CMK (cell line): ENCODE results near the gene CSNK2B.
"Not testable (repeated sequence)": the region's sequence is repeated elsewhere in the genome, so short reads cannot be mapped to it uniquely, and the experiment has no call there.

Experiments used
- DNase-seq: peaks from one replicate; pipeline ENCODE4 v3.0.0-alpha.2; 2010; ENCODE audit warnings: low read depth

CSNK2B gene

DNA sequence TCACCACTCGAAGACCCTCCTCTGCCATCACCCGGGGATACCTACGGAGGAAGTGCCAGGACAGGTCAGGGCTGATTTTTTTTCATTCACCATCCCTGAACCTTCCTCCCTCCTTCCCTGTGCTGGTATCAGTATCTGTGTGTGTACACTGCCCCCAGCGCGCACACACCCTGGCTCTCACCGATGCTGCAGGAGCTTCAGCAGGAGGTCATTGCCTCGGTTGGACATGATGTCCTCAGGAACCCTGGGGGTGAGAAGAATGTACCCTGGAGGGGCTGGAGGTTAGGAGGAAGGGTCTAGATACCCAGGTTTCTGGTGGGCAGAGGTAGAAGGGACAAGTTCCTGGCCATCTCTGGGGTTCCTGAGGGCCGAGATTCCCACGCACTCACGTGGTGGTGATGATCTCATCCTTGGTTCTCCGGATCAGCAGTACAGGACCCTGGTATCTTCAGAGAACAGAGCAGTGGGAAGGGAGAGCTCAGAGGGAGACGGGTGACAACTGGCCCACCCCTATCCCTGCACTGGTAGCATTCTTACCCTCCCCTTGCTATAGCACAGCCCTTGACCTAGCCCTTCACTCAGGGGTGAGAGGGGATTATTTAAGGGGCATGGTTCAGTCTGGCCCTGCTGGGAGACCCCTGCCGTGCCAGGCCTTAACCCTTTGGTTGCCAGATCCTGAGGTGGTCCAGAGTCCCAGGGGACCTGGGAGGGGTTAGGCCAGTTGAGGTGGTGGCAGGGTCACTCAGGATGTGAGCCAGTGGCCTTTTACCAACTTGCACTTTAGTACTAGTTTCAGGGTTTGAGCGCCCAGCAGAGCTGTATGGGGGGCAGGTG is 22.2 kb downstream of the CSNK2B start:
- DNase-seq: no peak

DNA sequence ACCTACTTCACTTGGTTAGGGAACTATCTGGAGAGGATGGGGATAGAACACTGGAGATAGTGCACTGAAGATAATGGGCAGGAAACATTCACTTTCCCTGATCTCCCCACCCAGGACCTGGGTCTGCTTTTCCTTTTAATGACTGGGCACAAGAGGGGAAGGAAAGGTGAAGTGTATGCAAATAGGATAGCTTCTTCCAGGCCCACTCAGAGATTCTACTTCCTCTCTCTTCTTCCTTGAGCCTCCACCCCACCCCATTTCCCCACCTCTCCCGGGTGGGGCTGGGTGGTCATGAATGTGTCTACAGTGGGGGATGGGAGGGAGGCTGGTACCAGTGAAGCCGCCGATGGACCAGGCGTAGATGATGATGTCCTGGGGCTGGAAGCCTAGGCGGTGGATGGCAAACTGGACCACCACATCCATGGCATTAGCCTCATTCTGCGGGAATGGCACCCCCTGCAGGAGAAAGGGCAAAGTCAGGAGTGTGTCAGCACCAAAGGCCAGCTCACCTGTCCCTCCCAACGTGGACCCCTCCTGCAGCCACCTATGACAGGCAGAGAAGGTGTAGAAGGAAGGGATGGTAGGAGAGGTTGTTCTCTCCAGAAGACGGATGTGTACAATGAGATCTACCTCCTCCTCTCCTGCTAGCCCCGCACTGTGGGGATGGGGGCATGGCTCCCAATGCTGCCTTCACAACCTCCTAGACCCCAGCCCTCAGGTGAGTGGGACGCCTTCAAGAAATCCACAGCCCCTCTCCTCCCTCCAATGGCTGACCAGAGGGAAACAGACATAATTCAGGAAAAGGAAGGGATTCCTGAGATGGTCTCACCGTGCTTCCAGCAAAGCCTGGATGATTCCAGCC is 23.6 kb downstream of the CSNK2B start:
- DNase-seq: no peak

DNA sequence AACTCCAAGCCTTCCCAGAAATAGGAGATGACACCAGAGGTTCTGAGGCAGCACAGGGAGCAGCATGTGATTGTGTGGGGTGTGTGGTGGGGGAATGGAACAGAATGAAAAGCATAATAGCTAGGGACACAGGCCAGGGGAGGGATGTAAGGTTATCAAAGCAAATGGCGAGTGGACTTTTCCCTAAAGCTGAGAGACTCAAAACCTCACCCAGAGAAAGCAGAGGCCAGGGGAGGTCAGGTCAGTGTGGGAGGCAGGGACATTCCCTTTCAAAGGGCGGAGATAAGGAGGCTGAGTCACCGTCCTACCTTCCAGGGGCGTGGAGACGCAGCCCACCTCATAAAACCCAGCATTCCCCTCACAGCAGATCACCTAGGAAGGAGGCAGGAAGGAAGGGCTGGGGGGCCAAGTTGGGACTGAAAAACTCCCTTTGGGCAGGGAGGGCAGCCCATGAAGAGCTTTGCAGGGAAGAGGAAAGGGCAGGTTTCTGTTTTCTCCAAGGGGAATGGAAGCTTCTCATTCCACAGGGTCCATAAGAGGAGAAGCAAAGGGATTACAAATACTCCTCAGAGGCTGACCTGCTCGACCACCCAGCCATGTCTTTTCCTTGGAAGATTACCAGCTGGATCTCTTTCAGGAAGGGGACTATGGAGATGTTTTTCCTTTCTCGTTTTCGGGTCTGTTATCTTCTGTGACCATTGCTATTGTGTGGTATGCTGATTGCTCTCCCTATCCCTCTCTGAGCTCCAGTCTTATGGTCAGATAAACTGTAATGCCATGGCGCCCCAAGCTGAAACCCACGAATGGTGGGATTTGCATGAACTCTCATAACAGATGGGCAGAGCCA is 24.6 kb downstream of the CSNK2B start:
- DNase-seq: no peak

DNA sequence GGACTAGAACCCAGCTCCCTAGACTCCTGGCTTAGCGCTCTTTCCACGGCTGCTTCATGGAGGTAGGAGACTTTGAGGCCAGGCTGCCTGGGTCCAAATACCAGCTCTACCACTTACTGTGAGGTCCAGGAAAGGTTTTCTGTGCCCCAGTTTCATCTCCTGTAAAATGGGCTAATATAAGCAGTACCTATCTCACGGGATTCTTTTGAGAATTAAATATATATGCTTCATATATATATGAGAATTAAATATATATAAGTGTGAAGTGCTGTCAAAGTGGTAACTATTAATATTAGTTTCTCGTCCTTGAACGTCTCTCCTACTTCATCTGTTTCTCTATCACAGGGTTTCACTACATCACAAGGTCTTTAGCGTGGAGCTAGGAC is 25.2 kb downstream of the CSNK2B start:
- no peak for DNase-seq

DNA sequence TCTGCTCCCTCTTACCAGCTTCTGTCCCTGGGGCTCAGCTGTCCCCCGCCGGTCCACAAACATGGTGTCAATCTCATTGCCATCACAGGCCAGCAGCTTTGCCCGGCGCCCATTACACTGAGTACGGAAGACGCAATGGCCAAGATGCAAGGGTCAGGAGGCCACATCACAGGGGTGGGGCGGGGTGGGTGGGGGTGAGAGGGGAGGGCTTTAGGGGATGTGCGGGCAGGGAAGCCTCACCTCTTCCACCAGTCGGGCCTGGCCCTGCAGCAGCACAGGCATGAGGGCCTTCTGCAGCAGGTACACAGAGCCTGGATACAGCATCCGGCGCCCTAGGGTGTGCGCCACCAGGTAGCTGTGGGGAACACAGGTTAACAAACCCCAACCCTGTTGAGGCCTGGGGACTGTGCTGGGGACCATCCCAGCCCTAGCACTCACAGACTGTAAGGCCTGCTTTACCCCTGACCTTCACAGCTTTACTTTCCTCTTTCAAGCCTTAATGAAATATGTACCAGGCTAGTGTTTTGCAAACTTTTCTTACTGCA is 25.8 kb downstream of the CSNK2B start:
- no peak for DNase-seq

DNA sequence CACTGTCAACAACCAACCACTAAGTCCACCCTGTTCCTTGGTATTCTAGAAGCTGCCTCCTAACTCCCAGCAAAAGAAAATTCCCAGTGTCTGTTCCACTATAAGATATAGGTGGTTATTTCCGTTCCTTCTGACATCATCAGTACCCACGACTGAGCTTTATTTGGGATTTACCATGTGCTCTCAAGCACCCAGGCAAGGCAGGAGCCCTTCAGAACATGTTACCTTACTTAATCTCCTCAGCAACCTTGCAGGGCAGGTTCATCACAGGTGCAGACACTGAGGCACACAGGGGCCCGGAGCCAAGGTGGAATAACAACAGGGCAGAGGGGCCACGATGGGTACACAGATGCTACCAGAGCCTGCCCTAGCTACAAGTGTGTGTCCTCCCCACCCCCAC is 26.5 kb downstream of the CSNK2B start:
- no peak for DNase-seq

DNA sequence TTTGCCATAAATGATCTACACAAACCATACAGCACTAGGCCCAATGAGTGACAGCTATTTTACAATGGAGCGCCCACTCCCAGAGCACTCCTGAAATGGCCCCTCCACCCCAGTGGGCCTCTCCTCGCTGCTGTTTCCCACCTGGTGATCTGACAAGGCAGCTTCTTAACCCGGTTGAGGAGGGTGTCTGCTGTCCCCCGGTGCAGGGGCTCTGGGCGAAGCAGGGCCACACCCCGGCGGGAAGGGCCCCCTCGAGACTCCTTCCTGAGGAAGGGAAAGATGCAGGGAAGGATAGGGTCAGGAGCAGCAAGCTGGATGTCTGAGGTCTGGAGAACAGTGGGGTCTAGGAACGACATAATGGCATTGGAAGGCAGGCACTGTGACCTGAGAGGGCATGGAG is 27.0 kb downstream of the CSNK2B start:
- no peak for DNase-seq

DNA sequence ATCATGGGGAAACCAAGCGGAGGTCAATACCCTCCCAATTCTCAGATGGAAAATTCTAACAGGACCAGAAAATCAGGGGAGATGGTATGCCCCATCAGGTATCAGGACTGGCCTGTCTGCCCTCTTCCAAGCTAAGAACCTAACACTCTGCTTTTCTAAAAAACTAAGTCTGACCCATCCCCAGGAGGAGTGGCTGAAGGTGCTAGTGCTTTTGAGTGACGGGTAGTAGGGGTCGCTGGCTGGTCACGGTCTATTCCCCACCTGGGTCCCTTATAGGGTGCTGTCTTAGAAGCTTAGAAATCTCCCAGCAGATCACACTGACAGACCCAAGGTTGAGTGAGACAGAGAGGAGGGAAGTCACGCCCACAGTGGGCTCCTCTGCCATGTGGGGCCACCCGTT is 27.7 kb downstream of the CSNK2B start:
- DNase-seq: no peak

DNA sequence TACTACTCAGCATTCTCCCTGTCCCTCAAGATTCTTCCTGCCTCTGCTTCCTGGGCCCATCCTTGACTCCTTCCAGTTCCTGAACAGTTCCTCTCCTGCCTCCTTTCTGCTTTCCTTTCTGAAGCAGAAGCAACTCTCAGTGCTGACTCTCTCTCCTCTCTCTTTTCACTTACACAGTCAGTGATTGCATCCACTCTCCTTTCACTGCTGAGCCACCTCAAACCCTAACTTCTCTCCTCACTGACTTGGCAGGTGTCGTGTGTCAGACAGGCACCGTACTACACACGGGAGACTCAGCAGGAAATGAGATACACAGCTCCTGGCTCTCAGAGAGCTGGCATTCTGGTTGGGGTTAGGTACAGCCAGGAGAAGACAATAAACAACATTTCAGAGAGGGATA is 31.7 kb downstream of the CSNK2B start:
- no peak for DNase-seq

DNA sequence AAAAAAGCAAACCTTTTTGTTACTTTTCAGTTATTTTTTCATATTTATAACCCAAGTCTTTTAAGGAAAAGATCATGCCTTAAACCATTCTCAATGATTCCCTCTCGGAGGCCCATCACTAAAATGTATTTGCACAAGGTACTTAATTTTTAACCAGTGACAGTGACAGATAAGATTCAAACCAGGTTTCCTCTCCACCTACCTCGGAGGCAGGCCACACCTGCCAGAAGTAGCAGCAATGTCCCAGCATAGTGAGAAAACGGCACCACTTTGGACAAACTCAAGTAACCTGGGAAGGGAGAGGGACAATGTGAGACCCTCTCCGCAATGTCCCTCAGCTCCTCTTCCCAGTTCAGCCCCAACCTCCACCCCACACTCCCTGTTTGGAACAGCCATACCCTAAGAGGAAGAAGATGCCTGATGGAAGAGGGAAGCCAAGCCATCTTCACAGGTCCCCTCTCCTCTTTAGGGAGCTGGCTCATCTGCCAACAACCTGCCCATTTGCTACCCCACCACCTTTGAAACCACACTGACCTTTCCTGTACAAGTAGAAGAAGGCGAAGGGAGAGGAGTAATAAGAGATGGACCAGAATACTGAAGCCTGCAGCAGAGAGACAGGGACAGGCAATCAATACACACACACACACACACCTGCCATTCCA is 35.0 kb downstream of the CSNK2B start:
- DNase-seq: no peak

DNA sequence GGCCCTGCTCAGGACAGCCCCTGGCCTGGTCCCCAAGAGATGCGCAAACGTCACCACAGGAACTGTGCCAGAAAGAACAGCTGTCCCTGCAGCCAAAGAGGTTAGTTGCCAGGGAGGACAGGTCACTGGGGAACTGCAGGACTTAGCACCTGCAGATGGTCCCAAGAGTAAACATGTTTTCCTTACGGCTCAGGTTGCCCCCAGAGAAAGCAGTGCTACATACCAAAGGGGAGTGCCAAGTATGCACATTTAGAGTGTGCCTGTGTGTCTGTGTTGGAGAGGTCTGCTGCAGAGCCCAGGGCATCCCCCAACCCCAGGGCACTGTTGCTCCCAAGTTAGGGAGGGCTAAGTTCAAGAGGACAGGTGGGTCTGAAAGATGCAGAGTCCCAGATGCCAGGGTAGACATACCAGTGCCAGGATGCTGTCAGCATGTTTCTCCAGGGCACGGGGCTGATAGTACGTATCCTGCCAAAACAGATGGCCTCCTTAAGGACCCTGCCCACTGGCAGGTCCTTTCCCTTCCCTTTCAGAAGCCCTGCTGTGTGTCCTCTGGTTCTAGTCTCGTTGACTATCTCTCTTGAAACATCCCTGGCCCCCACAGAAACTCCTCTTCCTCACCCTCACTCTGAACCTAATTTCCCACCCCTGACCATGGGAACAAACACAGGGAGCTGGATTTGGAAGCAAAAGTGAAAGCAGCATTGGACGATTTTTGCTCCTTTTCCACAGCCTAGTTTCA is 36.0 kb downstream of the CSNK2B start:
- DNase-seq: peak; percentile 77

DNA sequence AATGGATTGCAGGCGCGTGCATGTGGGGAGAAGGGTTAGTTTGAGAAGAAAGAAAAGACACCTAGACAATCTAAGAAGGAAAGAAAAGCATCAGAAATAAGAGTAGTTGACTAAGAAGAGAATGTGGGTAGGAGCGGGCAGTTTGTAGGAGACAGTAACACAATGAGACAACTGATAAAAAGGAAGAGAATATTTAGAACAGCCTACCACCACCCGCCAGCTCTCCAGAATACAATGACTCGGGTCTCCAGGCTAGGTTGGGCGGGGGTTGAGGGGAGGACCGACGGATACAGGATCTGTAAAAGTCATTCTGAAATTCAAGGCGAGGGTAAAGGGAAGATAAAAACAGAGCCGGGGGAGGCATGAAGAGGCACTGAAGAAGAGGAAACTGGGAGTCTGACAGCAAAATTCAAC is 36.5 kb downstream of the CSNK2B start:
- no peak for DNase-seq

DNA sequence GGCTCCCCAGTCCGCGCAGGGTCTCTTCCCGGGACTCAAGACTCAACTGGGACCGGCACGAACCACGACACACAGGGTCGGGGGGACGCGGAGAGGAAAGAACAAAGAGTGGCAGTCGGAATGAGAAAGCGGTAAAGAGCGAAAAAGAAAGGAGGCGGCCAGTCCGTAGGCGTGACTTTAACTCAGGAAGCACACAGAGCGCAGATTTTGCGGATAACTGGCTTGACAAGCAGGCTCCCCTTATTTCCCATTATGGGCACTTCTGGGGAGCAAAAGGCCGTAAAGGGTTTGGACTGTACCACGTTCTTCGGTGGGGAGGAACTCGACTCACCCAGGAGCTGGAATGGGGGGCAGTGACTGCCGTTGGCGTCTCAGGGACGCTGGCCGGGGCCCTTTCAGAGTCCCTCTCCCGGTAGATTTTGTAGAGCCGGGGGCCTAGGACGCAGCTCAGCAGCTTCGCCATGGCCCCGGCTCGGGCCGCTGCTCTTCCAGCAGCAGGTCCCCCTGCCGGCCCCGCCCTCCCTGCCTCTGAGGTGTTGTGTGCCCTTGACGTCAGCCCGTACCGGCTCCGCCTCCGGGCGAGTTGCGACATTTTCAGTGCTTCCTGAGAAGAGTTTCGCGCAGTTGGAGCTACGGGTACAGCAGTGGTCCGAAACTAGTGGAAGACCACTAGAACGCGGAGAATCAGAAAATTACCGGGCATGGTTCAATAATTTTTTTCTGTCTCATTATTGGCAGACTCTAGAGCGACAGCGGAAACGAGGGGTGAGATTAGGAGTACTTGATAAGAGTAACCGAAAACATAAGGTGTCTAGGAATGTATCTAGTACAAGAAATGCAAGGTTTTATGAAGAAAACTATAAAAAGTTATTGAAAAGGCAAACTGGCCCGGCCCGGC is 37.2 kb downstream of the CSNK2B start, which contains the start of gene ABHD16A:
TSS of gene ABHD16A (minus strand) at position 506 of the 898 bp plus-strand sequence. CDS start at position 463, 43 bp downstream.
- peak; percentile 98 for DNase-seq

DNA sequence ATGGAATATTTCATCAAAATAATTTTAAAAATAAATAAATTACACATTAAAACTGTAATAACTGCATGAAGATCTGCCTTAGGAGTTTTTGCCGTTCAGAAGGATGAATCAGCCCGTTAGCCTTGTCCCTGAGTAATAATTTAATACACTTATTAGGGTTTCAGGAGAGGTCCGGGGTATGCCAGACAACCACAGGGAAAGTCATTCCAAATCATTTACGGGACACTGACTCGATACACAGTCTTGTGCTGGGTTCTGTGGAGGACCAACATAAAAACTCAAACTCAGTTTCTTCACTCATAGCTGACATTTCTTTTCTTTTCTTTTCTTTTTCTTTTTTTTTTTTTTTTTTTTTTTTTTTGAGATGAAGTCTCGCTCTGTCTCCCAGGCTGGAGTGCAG is 40.1 kb downstream of the CSNK2B start:
- DNase-seq: no peak

DNA sequence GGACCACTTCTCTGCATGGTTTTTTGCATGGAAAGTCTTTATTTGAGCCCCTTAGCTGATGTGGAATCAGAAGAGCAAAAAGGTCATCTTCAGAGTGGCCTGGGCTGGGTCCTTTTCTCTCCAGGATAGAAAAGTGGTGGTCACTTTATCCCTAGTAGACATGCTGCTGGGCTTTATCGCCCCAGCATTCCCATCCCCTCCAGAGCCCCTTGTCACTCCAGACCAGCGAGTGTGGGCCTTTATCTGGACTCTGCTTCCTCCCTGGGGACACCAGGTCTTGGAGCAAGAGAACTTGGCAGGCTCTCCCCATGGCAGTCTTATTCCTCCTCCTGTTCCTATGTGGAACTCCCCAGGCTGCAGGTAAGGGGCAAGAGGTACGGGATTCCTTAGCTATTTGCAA is 40.7 kb downstream of the CSNK2B start, which contains the start of gene LY6G6F:
TSS of gene LY6G6F (plus strand) at position 268 of the 400 bp plus-strand sequence. CDS start at position 309, 41 bp downstream.
- no peak for DNase-seq

DNA sequence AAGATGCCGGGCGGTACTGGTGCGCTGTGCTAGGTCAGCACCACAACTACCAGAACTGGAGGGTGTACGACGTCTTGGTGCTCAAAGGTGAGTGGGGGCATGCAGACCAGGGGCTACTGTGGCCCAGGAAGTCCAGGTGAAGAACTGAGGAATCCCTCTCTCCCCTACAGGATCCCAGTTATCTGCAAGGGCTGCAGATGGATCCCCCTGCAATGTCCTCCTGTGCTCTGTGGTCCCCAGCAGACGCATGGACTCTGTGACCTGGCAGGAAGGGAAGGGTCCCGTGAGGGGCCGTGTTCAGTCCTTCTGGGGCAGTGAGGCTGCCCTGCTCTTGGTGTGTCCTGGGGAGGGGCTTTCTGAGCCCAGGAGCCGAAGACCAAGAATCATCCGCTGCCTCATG is 41.8 kb downstream of the CSNK2B start:
- no peak for DNase-seq

DNA sequence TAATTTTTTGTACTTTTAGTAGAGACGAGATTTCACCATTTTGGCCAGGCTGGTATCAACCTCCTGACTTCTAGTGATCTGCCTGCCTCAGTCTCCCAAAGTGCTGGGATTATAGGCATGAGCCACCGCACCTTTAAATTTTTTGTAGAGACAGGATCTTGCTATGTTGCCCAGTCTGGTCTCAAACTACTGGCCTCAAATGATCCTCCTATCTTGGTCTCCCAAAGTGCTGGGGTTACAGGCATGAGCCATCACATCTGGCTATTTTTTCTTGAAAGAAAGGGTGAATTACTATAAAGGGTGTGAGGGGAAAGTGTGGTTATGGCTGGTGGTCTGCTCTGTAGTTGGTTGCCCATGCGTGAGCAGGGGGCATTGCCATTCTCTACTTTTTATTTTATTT is 42.3 kb downstream of the CSNK2B start:
- DNase-seq: no peak

DNA sequence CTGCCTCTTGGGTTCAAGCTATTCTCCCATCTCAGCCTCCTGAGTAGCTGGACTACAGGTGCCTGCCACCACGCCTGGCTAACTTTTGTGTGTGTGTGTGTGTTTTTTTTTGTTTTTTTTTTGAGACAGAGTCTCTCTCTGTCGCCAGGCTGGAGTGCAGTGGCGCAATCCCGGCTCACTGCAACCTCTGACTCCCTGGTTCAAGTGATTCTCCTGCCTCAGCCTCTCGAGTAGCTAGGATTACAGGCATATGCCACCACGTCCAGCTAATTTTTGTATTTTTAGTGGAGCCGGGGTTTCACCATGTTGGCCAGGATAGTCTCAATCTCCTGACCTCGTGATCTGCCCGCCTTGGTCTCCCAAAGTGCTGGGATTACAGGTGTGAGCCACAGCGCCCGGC is 43.3 kb downstream of the CSNK2B start:
- not testable (repeated sequence) for DNase-seq

DNA sequence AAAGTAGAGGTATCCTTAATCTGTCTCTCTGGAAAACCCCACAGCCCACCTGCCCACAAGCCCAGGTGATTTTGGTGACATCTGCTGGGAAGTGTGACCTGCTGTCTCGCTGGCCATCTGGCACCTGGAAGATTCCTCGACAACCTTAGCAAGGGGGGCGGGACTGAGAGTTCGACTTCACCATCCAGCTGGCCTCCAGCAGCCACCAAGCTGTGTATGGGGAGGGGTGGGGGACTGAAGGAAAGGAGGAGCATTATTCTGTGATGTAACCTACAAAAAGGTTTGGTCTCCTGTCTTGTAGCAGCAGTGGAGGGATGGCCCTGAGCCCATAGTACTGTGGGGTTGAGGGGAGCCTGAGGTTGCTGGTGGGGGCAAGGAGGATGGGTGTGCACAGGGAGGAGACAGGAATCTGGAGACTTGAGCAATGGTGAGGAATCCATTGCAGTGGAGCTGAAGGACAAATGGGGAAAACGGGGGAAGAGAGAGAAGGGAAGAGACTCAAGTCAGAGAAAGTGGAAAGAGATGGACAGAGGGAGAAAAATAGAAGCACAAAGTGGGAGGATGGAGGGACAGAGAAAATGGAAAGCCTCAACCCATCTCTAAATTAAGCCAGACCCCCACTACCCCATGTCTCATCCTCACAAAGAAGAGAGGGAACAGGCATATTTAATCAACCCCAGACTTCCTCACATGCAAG is 44.8 kb downstream of the CSNK2B start:
- DNase-seq: peak; percentile 47
